Astrocyte of the hippocampus (primary cell): ENCODE measurements around the gene CCDC85A.
A peak's percentile ranks its signal among the peaks of the same experiment; 100 is the strongest.

Source experiments
- DNase-seq: peaks from one replicate; pipeline ENCODE4 v3.0.0; 2011; ENCODE audit warnings: low read depth, low spot score

CCDC85A gene

GRCh38 chr2:56239030-56239429 is 55.2 kb downstream of the CCDC85A start:
- no peak for DNase-seq

- peak; percentile 4 for DNase-seq
Measured at GRCh38 chr2:56239437-56239836, 55.6 kb downstream of the CCDC85A start.

DNA sequence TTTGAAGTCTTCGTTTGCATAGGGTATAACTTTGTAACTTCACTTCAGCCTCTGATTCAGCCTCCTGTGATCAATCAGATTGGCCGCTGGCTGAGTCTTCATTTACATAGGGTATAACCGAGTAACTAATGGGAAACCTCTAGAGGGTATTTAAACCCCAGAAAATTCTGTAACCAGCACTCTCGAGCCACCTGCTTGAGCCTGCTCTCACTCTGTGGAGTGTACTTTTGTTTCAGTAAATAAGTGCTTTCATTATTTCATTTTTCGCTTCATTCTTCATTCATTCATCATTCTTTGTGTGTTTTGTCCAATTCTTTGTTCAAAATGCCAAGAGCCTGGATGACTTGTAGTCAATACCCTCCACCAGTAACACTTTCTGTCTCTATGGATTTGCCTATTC is 56.4 kb downstream of the CCDC85A start:
- DNase-seq = no peak

DNA sequence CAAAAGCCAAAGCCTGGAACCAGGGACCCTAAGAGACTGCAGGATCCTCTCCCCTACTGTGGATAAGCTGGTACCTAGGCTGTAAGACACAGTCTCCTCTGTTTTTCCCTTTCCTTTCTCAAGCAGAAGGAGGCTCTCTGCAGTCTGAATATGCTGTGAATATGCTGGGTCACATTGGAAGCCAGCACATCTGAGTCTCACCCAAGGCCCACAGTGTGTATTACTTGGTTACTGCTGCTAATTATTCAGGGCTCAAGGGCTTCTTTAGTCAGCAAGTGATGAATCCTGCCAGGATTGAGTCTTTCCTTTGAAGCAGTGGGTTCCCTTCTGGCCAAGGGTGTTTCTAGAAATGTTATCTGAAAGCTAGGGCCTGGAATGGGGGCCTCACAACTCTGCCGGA is 60.7 kb downstream of the CCDC85A start:
- DNase-seq = no peak

- peak; percentile 44 for DNase-seq
Measured at GRCh38 chr2:56244911-56245530, 61.2 kb downstream of the CCDC85A start.

GRCh38 chr2:56248965-56249742 is 65.4 kb downstream of the CCDC85A start:
- no peak for DNase-seq

- DNase-seq = no peak
Measured at GRCh38 chr2:56250153-56250729, 66.5 kb downstream of the CCDC85A start.

DNA sequence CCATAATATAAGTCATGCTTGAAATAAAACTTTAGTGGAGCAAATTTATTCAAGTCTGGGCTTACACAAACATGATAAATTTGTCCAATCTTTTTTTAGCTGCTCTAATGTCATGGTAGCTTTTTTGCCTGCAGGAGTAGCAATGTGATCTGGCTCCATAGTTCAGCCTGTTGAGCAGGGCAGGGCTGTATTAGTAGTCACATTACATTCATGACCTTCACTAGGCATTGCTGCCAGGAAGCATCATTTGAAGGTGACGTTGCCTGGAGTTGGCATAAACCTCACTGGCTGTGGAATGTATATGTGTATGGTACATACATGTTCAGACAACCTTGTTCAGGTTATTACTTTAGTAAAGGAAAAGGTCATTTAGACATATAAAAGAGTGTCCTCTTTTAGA is 76.6 kb downstream of the CCDC85A start:
- DNase-seq = no peak

- no peak for DNase-seq
Measured at GRCh38 chr2:56262241-56262640, 78.5 kb downstream of the CCDC85A start.

DNA sequence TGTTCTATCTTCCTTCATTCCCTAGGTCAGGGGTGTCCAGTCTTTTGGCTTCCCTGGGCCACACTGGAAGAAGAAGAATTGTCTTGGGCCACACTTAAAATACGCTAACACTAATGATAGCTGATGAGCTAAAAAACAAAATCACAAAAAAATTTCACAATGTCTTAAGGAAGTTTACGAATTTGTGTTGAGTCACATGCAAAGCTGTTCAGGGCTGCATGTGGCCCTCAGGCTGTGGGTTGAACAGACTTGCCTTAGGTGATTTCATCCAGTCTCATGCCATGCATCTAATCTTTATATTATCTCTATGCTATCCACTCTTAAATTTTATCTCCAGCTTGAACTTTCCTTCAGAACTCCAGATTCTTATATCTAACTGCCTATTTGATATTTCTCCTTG is 80.1 kb downstream of the CCDC85A start:
- DNase-seq = no peak

- DNase-seq = peak; percentile 13
Measured at GRCh38 chr2:56266761-56267414, 83.1 kb downstream of the CCDC85A start.

DNA sequence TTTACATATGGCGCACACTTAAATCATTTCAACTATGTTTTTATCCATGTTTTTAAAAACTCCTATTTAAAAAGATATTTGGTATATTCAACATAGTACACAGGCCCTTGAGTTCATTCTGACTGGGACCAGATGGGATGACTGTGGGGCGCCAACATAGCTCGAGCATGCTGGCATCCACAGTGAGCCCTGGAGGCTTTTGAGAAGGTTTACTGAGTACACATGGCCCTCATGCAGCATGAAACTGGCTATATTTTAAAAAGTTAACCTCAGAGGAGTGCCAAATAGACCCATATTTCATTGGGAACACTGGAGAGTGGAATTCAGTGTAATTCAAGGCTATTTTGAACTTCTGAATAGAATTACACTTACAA is 83.6 kb downstream of the CCDC85A start:
- DNase-seq = no peak

- no peak for DNase-seq
Measured at GRCh38 chr2:56268856-56269255, 85.1 kb downstream of the CCDC85A start.

- no peak for DNase-seq
Measured at GRCh38 chr2:56271275-56271674, 87.5 kb downstream of the CCDC85A start.

DNA sequence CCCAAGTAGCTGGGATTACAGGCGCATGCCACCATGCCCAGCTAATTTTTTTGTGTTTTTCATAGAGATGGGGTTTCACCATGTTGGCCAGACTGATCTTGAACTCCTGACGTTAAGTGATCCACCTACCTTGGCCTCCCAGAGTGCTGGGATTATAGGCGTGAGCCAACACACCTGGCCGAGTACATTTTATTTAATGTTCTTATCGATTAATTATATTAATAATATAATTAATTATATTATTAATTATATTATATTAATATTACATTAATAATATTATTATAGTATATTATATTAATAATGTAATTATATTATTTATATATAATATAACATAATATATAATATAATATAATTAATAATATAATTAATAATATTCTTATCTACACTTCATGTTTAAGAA is 101.4 kb downstream of the CCDC85A start:
- no peak for DNase-seq

- DNase-seq = no peak
Measured at GRCh38 chr2:56286936-56287335, 103.1 kb downstream of the CCDC85A start.

DNA sequence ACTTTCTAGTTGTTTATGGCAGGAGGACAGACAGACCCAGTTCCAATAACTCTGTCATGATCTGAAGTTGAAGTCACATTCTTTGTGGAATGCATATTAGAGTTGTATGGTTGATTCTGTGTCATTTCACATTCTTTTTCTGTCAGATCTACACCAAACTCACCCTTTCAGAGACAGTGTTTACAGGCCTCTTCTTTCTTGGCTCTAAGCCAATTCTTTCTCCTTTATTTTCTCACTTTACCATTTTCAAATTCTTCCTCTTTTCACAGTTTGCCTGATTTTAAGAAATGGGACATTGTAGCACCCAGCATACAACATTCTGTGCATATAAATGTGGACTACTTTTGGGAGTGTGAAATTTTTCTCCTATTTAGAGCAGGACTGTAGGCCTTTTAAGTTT is 103.7 kb downstream of the CCDC85A start:
- DNase-seq = peak; percentile 20

DNA sequence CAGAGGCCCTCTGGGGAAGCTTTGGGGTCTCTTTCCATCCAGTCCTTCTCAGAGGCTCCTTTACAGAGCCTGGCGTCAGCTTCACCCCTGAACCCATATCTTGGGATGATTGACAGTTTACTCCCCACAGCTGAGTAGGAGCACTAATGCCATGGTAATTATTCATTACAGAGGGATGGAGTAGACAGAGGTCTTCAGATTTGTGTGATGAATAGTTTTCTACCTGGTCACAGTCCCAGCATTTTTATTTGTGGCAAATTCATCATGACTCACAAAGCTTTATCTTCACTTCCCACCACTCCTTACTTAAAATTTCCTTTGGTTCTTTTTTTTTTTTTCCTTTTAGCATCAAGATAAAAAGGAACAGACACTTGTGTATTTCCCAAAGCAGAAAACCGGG is 104.2 kb downstream of the CCDC85A start:
- DNase-seq = peak; percentile 64

DNA sequence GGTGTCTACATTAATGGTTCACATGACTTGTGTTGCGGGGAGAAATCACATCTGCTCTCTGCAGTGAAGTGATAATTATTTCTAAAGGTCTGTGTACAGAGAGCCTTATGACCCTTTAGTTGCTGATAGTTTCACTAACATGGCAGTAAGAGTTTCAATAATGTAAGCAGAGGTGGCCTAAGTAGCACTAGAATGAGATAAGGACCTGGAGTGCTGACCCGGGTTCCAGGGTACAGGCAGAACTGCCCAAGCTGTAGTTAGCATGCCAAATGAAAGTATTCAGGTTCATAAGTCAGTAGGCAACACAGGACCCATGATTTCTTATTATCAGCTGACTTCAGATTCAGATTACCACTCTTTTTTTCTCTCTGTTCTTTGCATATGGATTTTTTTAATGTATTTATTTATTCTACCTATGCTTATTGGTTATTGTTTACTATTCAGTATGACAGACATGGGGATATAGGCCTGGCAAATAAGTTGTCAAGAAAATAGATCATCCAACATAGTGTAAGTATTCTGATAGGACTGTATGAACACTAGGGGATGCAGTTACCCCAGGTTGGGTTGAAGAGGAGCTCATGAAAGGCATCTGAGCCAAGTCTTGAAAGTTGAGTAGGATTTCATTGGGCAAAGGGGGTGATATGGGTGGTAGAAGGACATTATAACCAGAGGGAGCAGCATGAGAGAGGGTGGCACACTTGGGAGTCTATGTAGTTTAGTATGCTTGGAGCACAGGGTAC is 105.2 kb downstream of the CCDC85A start:
- DNase-seq = no peak

- no peak for DNase-seq
Measured at GRCh38 chr2:56291711-56292110, 107.9 kb downstream of the CCDC85A start.

GRCh38 chr2:56292951-56293350 is 109.2 kb downstream of the CCDC85A start:
- DNase-seq = no peak

DNA sequence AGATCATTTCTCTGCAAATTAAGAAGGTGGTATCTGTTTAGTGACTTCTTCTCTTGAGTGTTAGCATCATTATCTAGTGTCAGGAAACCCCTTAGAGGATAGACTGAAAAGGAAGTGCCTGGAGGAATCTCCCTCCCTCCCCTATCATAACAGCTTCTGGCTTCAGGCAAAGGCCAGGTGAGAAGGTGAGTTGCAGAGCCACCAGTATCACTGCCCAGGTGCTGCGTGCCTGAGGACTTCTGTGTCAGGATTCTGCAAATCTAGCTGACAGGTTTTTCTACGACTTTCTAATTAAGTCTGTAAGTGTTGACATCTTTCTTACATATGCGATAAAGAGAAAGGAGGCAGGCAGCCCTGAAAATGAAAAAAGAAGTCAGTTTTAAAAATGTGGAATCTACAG is 111.9 kb downstream of the CCDC85A start:
- DNase-seq = no peak
